ENCODE data around the gene DUSP22.

The DUSP22 gene

GRCh38 chr6:358432-358831 lies 66.1 kb downstream of the DUSP22 start:
- no peak overlapping the region for H3K4me3 ChIP-seq (ENCODE audit: low read length)
- no peaks in the 10 kb centered on the region for H3K27me3 ChIP-seq (ENCODE audit: control insufficient read depth, insufficient read depth, low read length)
- H3K36me3 ChIP-seq (ENCODE audit: control insufficient read depth, insufficient read depth, low read length): no peaks in the 10 kb centered on the region
- no peak overlapping the region for H3K9ac ChIP-seq (ENCODE audit: low read length)
- no peaks in the 10 kb centered on the region for H3K9me3 ChIP-seq (ENCODE audit: control insufficient read depth, low read length)
- H3K4me1 ChIP-seq (ENCODE audit: control insufficient read depth, insufficient read depth, low read length): peaks cover 8% of the 10 kb centered on the region

DNA sequence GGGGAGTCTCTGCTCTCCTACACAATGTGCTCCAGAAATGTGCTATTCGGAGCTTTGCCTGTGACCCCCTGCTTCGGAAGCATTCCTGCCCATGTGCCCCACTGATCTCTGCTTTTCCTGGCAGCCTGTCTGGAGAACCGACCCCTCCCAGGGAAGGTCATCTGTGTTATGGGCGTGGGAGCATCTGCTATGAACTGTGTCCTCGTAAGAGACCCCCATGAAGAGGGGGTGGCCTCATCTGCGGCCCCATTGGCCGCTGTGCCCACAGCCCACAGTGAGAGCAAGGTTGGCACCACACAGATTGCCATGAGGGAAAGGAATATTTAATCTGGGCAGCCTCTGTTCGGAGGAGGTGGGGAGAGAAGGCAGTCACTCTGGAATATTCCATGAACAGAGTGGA lies 66.6 kb downstream of the DUSP22 start:
- Histone ChIP-seq H3K4me1 (ENCODE audit: control insufficient read depth, insufficient read depth, low read length) (peaks cover 8% of the 10 kb centered on the region), H3K9ac (ENCODE audit: low read length) (no peak overlapping the region)

GRCh38 chr6:359261-360035 lies 67.2 kb downstream of the DUSP22 start:
- no peaks in the 10 kb centered on the region for H3K9me3 ChIP-seq (ENCODE audit: control insufficient read depth, low read length)
- H3K4me3 ChIP-seq (ENCODE audit: low read length): no peak overlapping the region
- no peaks in the 10 kb centered on the region for H3K36me3 ChIP-seq (ENCODE audit: control insufficient read depth, insufficient read depth, low read length)
- H3K9ac ChIP-seq (ENCODE audit: low read length): no peak overlapping the region
- peaks cover 8% of the 10 kb centered on the region for H3K4me1 ChIP-seq (ENCODE audit: control insufficient read depth, insufficient read depth, low read length)
- no peaks in the 10 kb centered on the region for H3K27me3 ChIP-seq (ENCODE audit: control insufficient read depth, insufficient read depth, low read length)

More for the DNA sequence above, 66.6 kb downstream of the DUSP22 start:
- Histone ChIP-seq H3K4me3 (ENCODE audit: low read length) (no peak overlapping the region), H3K27me3 (ENCODE audit: control insufficient read depth, insufficient read depth, low read length) (no peaks in the 10 kb centered on the region), H3K36me3 (ENCODE audit: control insufficient read depth, insufficient read depth, low read length) (no peaks in the 10 kb centered on the region), H3K9me3 (ENCODE audit: control insufficient read depth, low read length) (no peaks in the 10 kb centered on the region)

DNA sequence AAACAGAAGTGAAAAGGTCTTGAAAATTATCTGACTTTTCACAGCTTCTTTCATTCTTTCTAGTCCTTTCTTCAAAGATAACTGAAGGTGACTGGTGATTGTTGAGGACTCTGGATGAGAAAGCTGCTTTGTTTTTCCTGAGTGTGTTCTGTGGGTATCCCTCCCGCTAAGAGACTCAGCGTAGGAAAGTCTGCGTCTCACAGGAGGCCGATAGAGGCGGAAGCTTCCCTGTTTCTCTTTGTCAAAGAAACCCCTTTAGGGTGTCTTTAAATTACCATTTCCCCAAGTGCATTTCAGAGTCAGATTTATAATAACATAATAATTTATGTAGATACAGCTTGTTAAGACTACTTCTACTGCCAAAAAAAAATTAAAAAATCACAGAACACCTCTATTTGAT lies 68.1 kb downstream of the DUSP22 start:
- no peaks in the 10 kb centered on the region for H3K27me3 ChIP-seq (ENCODE audit: control insufficient read depth, insufficient read depth, low read length)
- H3K9ac ChIP-seq (ENCODE audit: low read length): no peak overlapping the region
- H3K4me1 ChIP-seq (ENCODE audit: control insufficient read depth, insufficient read depth, low read length): peaks cover 8% of the 10 kb centered on the region
- H3K4me3 ChIP-seq (ENCODE audit: low read length): no peak overlapping the region
- H3K9me3 ChIP-seq (ENCODE audit: control insufficient read depth, low read length): no peaks in the 10 kb centered on the region
- no peaks in the 10 kb centered on the region for H3K36me3 ChIP-seq (ENCODE audit: control insufficient read depth, insufficient read depth, low read length)

DNA sequence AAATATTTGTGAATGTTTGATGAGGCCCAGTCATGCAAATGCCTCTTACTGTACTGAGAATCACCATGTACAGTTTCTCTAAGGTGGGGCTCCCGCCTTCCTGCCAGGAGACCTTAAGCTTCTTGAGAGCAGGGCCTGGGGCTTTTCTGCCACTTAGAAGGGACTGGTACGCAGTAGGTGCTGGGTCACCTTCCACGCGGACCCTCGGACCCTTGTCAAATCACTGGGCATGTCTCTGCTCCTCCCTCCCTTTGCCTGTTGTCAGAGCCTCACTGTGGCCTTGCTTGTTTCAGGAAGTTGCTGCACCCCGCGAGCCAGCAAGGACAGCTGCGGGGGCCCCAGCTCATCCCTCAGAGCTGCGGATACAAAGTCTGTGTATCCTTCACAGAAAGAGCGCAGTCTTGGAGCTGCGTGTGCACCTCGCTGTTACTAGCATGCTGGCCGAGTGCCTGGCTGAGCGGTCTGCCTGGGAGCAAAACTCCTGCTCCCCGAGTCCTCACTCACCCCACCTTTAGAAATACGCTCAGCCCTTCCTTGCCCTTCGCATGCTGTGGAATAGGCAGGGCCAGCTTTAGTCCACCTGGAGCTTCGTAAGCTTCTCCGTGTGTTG lies 68.6 kb downstream of the DUSP22 start:
- Histone ChIP-seq H3K36me3 (ENCODE audit: control insufficient read depth, insufficient read depth, low read length) (no peaks in the 10 kb centered on the region), H3K27me3 (ENCODE audit: control insufficient read depth, insufficient read depth, low read length) (no peaks in the 10 kb centered on the region), H3K9ac (ENCODE audit: low read length) (no peak overlapping the region), H3K4me1 (ENCODE audit: control insufficient read depth, insufficient read depth, low read length) (peaks cover 8% of the 10 kb centered on the region), H3K9me3 (ENCODE audit: control insufficient read depth, low read length) (no peaks in the 10 kb centered on the region), H3K4me3 (ENCODE audit: low read length) (no peak overlapping the region)

- no peaks in the 10 kb centered on the region for H3K9me3 ChIP-seq (ENCODE audit: control insufficient read depth, low read length)
- no peak overlapping the region for H3K4me3 ChIP-seq (ENCODE audit: low read length)
- no peaks in the 10 kb centered on the region for H3K27me3 ChIP-seq (ENCODE audit: control insufficient read depth, insufficient read depth, low read length)
- H3K4me1 ChIP-seq (ENCODE audit: control insufficient read depth, insufficient read depth, low read length): peaks cover 8% of the 10 kb centered on the region
- H3K36me3 ChIP-seq (ENCODE audit: control insufficient read depth, insufficient read depth, low read length): no peaks in the 10 kb centered on the region
- H3K9ac ChIP-seq (ENCODE audit: low read length): no peak overlapping the region
Observed at GRCh38 chr6:361411-362132, 69.3 kb downstream of the DUSP22 start.

DNA sequence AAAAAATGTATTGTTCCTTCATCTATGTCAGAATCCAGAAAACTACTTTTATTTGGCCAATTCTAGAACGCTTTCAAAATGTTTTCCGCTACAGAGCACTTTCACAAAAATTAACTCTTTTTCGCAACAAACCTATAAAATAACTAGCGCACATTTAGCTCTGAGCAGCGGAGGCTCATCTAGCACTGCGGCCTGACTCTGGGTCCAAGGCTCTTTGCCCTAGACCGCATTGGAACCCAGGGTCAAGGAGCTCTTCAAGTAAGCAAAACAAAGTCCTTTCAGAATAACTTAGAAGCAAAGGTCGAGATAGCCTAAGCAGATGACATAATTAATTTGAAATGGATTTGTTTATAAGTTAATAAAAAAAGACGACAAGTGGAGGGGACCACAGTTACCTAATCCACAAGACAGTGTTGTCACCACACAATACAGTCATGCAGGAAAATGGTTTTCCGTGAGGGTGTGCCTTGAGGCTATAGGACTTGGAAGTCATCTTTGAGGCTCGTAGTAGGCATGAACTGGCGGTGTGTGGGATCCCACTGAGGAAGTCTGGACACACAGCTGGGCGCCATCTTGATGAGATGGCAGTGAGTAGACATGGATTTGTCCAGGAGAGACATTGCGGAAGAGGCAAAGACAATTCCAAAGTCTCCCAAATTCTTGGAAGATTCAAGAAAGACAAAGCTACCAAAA lies 70.1 kb downstream of the DUSP22 start:
- Histone ChIP-seq H3K4me1 (ENCODE audit: control insufficient read depth, insufficient read depth, low read length) (peaks cover 8% of the 10 kb centered on the region), H3K9ac (ENCODE audit: low read length) (no peak overlapping the region), H3K36me3 (ENCODE audit: control insufficient read depth, insufficient read depth, low read length) (no peaks in the 10 kb centered on the region), H3K9me3 (ENCODE audit: control insufficient read depth, low read length) (no peaks in the 10 kb centered on the region), H3K4me3 (ENCODE audit: low read length) (no peak overlapping the region), H3K27me3 (ENCODE audit: control insufficient read depth, insufficient read depth, low read length) (no peaks in the 10 kb centered on the region)

GRCh38 chr6:362924-363249 lies 70.6 kb downstream of the DUSP22 start:
- H3K4me3 ChIP-seq (ENCODE audit: low read length): no peak overlapping the region
- H3K27me3 ChIP-seq (ENCODE audit: control insufficient read depth, insufficient read depth, low read length): no peaks in the 10 kb centered on the region
- peaks cover 8% of the 10 kb centered on the region for H3K4me1 ChIP-seq (ENCODE audit: control insufficient read depth, insufficient read depth, low read length)
- no peak overlapping the region for H3K9ac ChIP-seq (ENCODE audit: low read length)
- no peaks in the 10 kb centered on the region for H3K36me3 ChIP-seq (ENCODE audit: control insufficient read depth, insufficient read depth, low read length)
- H3K9me3 ChIP-seq (ENCODE audit: control insufficient read depth, low read length): no peaks in the 10 kb centered on the region

DNA sequence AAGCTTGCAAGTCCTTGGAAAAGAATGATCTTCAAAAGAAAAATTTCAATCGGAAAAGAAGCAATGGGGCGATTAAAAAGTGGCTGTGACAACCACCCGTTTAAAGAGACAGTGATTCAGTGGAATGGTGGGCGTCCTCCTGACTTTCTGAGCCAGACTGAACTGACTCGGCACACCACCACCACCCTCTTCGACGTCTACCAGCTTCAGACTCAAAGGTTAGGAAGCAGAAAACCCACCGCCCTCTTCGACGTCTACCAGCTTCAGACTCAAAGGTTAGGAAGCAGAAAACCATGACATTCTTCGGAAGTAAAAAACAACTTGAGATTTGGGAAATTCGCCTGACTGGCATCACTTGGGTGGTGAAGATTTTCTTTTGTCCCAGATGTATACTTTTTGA lies 71.0 kb downstream of the DUSP22 start:
- H3K36me3 ChIP-seq (ENCODE audit: control insufficient read depth, insufficient read depth, low read length): no peaks in the 10 kb centered on the region
- H3K9me3 ChIP-seq (ENCODE audit: control insufficient read depth, low read length): no peaks in the 10 kb centered on the region
- H3K27me3 ChIP-seq (ENCODE audit: control insufficient read depth, insufficient read depth, low read length): peaks cover 4% of the 10 kb centered on the region
- H3K4me3 ChIP-seq (ENCODE audit: low read length): no peak overlapping the region
- peaks cover 7% of the 10 kb centered on the region for H3K4me1 ChIP-seq (ENCODE audit: control insufficient read depth, insufficient read depth, low read length)
- no peak overlapping the region for H3K9ac ChIP-seq (ENCODE audit: low read length)

GRCh38 chr6:363909-364308 lies 71.6 kb downstream of the DUSP22 start:
- Histone ChIP-seq H3K4me1 (ENCODE audit: control insufficient read depth, insufficient read depth, low read length) (peaks cover 5% of the 10 kb centered on the region), H3K27me3 (ENCODE audit: control insufficient read depth, insufficient read depth, low read length) (peaks cover 5% of the 10 kb centered on the region), H3K9ac (ENCODE audit: low read length) (no peak overlapping the region), H3K36me3 (ENCODE audit: control insufficient read depth, insufficient read depth, low read length) (no peaks in the 10 kb centered on the region), H3K4me3 (ENCODE audit: low read length) (no peak overlapping the region), H3K9me3 (ENCODE audit: control insufficient read depth, low read length) (no peaks in the 10 kb centered on the region)

DNA sequence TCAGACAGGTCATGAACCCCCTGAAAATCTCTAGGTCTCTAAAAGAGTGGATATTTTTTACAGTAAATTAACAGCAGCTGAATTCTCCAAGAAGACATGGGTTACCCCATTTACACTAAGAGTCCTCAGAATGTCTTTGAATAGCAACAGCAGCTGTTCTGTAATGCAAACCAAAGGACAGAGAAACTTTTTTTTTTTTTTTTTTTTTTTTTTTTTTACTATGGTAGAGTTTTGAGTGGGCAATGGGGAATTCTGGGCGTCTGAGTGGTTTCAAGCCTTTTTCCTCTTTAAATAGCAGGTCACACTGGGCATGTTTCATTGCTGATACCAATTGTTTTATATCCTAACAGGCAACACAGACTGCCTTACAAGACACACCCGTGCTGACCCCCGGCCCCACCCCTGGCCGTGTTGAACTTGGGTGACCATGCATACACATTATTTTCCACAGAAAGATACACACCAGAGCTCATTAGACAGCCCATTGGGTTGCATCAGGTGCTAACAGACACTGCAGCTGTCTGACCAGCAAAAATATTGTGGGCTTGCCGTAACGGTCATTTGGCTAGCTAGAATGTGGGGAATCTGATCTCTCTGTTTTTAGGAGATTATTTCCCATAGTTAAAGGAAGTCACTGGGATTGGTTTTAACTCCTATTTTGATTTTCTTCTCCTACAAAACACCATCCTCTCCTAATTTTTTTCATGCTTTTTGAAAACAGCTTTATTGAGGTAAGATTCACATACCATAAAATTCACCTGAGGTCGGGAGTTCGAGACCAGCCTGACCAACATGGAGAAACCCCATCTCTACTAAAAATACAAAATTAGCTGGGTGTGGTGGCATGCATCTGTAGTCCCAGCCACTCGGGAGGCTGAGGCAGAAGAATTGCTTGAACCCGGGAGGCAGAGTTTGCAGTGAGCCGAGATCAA lies 72.6 kb downstream of the DUSP22 start:
- Histone ChIP-seq H3K4me1 (ENCODE audit: control insufficient read depth, insufficient read depth, low read length) (peaks cover 5% of the 10 kb centered on the region), H3K4me3 (ENCODE audit: low read length) (no peak overlapping the region), H3K36me3 (ENCODE audit: control insufficient read depth, insufficient read depth, low read length) (no peaks in the 10 kb centered on the region), H3K9me3 (ENCODE audit: control insufficient read depth, low read length) (no peaks in the 10 kb centered on the region), H3K9ac (ENCODE audit: low read length) (no peak overlapping the region), H3K27me3 (ENCODE audit: control insufficient read depth, insufficient read depth, low read length) (peaks cover 5% of the 10 kb centered on the region)

Data from mucosa of stomach (tissue), 1 donor.